K562 (cell line): ENCODE data around the gene NRG2. TPM values are rescaled to one million over a fixed set of nuclear protein-coding genes. Genes with fewer than 3 reads are reported as not detected.
A peak's percentile ranks its signal among the peaks of the same experiment; 100 is the strongest.

Source experiments
- ATF1 ChIP-seq, 2 experiments: fragments of 450-650 bp in 1 of 2; IDR thresholded peaks; 2 replicates each; pipeline ENCODE4 v1.6.1; 2016; ENCODE audit warnings: missing compliant biosample characterization in 1 of 2, missing genetic modification characterization in 1 of 2
- CXXC5 ChIP-seq: fragments of 250-450 bp; sonication (Bioruptor Pico); IDR thresholded peaks from 2 replicates; pipeline ENCODE4 v1.8.0; 2022; ENCODE audit warnings: inconsistent platforms, mild to moderate bottlenecking, moderate library complexity
- ERF ChIP-seq: fragments of 450-650 bp; formaldehyde crosslinking; IDR thresholded peaks from 2 replicates; pipeline ENCODE4 v1.4.0; 2020; ENCODE audit warnings: mild to moderate bottlenecking, mixed read lengths
- GABPA ChIP-seq: fragments of 200-800 bp; sonication (Bioruptor generic); conservative IDR thresholded peaks from 2 replicates; pipeline ENCODE4 v1.6.1; 2016; ENCODE audit warnings: low read depth, missing genetic modification characterization, missing compliant biosample characterization
- GATAD2A ChIP-seq: fragments of 450-650 bp; IDR thresholded peaks from 2 replicates; pipeline ENCODE4 v1.6.1; 2017
- MCM2 ChIP-seq: fragments of 450-650 bp; IDR thresholded peaks from 2 replicates; pipeline ENCODE4 v1.6.1; 2017; ENCODE audit warnings: low read depth, mild to moderate bottlenecking
- MCM7 ChIP-seq, 2 experiments: fragments of 450-650 bp; IDR thresholded peaks; 2 replicates each; pipeline ENCODE4 v1.6.1; 2016 to 2018
- MEF2A ChIP-seq: IDR thresholded peaks from 2 replicates; pipeline ENCODE4 v1.6.1; 2011; ENCODE audit warnings: low read depth, mild to moderate bottlenecking, low read length, moderate library complexity; ENCODE audit not compliant: control insufficient read depth
- NELFE ChIP-seq: IDR thresholded peaks from 2 replicates; pipeline ENCODE4 v1.6.1; 2011; ENCODE audit warnings: mild to moderate bottlenecking; ENCODE audit not compliant: insufficient read depth, insufficient read length
- NFE2 ChIP-seq: IDR thresholded peaks from 2 replicates; pipeline ENCODE4 v1.6.1; 2014; ENCODE audit warnings: antibody characterized with exemption, low read depth
- NFIX ChIP-seq: fragments of 250-450 bp; sonication (Bioruptor Pico); IDR thresholded peaks from 2 replicates; pipeline ENCODE4 v1.4.0; 2020; ENCODE audit warnings: low read depth, mild to moderate bottlenecking, moderate library complexity
- NRF1 ChIP-seq, 2 experiments: fragments of 450-650 bp; IDR thresholded peaks in 1 of 2; conservative IDR thresholded peaks in 1 of 2; 2 replicates each; pipeline ENCODE4 v1.6.1; 2014; ENCODE audit warnings: mild to moderate bottlenecking in 2 of 2
- POLR2AphosphoS2 ChIP-seq: IDR thresholded peaks from 2 replicates; pipeline ENCODE4 v1.6.1; 2012; ENCODE audit warnings: low read length, improper control_type of control experiment
- POLR3G ChIP-seq: IDR thresholded peaks from 2 replicates; pipeline ENCODE4 v1.6.1; 2011; ENCODE audit not compliant: insufficient read length, insufficient replicate concordance; ENCODE audit errors: extremely low read depth
- PRPF4 ChIP-seq: fragments of 200-400 bp; formaldehyde crosslinking; IDR thresholded peaks from one replicate; pipeline ENCODE4 v1.6.1; 2017; ENCODE audit warnings: low read length, low read depth, mild to moderate bottlenecking; ENCODE audit not compliant: insufficient read depth, poor library complexity, severe bottlenecking
- RBM34 ChIP-seq: fragments of 200-400 bp; formaldehyde crosslinking; IDR thresholded peaks from 2 replicates; pipeline ENCODE4 v1.6.1; 2018; ENCODE audit warnings: low read length, borderline replicate concordance; ENCODE audit not compliant: insufficient read depth
- SMARCB1 ChIP-seq: IDR thresholded peaks from 2 replicates; pipeline ENCODE4 v1.6.1; 2011; ENCODE audit warnings: improper control_type of control experiment, low read depth; ENCODE audit not compliant: insufficient read length
- SRSF9 ChIP-seq: fragments of 200-400 bp; formaldehyde crosslinking; IDR thresholded peaks from 2 replicates; pipeline ENCODE4 v1.6.1; 2017; ENCODE audit warnings: low read depth, low read length, borderline replicate concordance
- TEAD2 ChIP-seq: fragments of 450-650 bp; IDR thresholded peaks from 2 replicates; pipeline ENCODE4 v1.6.1; 2016; ENCODE audit warnings: missing genetic modification characterization, control low read depth, missing compliant biosample characterization
- ZNF12 ChIP-seq: sonication (generic); formaldehyde crosslinking; IDR thresholded peaks from 2 replicates; pipeline ENCODE4 v1.4.0; 2020; ENCODE audit warnings: mild to moderate bottlenecking, missing genetic modification reagents
- ZNF134 ChIP-seq: fragments of 250-450 bp; sonication (Bioruptor Pico); conservative IDR thresholded peaks from 2 replicates; pipeline ENCODE4 v1.4.0; 2020
- ZNF165 ChIP-seq: fragments of 250-450 bp; sonication (Bioruptor Pico); IDR thresholded peaks from 2 replicates; pipeline ENCODE4 v1.4.0; 2020; ENCODE audit warnings: borderline replicate concordance
- ZNF24 ChIP-seq: fragments of 450-650 bp; IDR thresholded peaks from 2 replicates; pipeline ENCODE4 v1.6.1; 2016
- ZNF316 ChIP-seq: fragments of 450-650 bp; IDR thresholded peaks from 2 replicates; pipeline ENCODE4 v1.6.1; 2016
- ZNF354B ChIP-seq: fragments of 250-450 bp; sonication (Bioruptor Pico); IDR thresholded peaks from 2 replicates; pipeline ENCODE4 v1.4.0; 2020
- ZNF717 ChIP-seq: fragments of 250-450 bp; sonication (Bioruptor Pico); IDR thresholded peaks from 2 replicates; pipeline ENCODE4 v1.5.0; 2021
- polyA plus RNA-seq, 8 experiments: library from polyadenylated mRNA; depleted of rRNA in 4 of 8; stranded (reverse) in 5 of 8; unstranded in 3 of 8; fragments of >200 nt; fragmentation: Nextera tagmentation in 2 of 8; fragmentation: Illumina TruSeq in 1 of 8; extraction: Ambion mirVana in 2 of 8; extraction: Trizol in 1 of 8; gene quantifications; 2 replicates each; pipeline versions ENCODE4 v1.2.1 to v1.2.3, GENCODE V29; 2011 to 2014; ENCODE audit warnings: inconsistent platforms in 1 of 8, missing spikeins in 1 of 8
- total RNA-seq, 7 experiments: library from RNA; depleted of rRNA in 6 of 7; stranded (reverse); fragments of >200 nt in 6 of 7; fragmentation: Illumina TruSeq in 2 of 7; extraction: Trizol in 2 of 7; gene quantifications; 2 replicates each; pipeline versions ENCODE4 v1.2.1 to v1.2.3, GENCODE V29; 2011 to 2021; ENCODE audit warnings: low replicate concordance in 1 of 7
- TF ChIP-seq, protein P1 (sequence below): sonication (generic); formaldehyde crosslinking; IDR thresholded peaks from 2 replicates; pipeline ENCODE4 v1.8.0; 2022; ENCODE audit warnings: mild to moderate bottlenecking, low read depth, missing genetic modification reagents
- TF ChIP-seq, protein P2 (sequence below): IDR thresholded peaks from 2 replicates; pipeline ENCODE4 v1.6.1; 2011; ENCODE audit warnings: borderline replicate concordance, low read depth, mild to moderate bottlenecking, moderate library complexity, low read length; ENCODE audit not compliant: insufficient read depth, poor library complexity, severe bottlenecking
- TF ChIP-seq, protein P3 (sequence below): IDR thresholded peaks from 2 replicates; pipeline ENCODE4 v1.6.1; 2016; ENCODE audit warnings: missing genetic modification characterization, missing compliant biosample characterization

Gene NRG2
- total and polyA plus RNA-seq, 9 of the 15 experiments (the other 6 are each of a cell fraction or from before 2014, with no cell fraction given): not detected

GRCh38 chr5:139985733-139986132 lies 57.4 kb downstream of the NRG2 start (continued):
- no peak; a peak in 1 of 4 replicates for TF ChIP-seq NRF1 (conservative IDR thresholded peaks at IDR 0.05 in 1 of 2, IDR thresholded peaks at IDR 0.05 in 1 of 2)
- no peak for TF ChIP-seq TEAD2
- TF ChIP-seq CXXC5 (CRISPR knock-in tag): no peak
- TF ChIP-seq POLR3G: no peak
- TF ChIP-seq PRPF4: no peak
- TF ChIP-seq ATF1 (CRISPR knock-in tag; IDR thresholded peaks at IDR 0.05): no peak
- TF ChIP-seq ATF1 (tag; IDR thresholded peaks at IDR 0.05): no peak
- TF ChIP-seq, protein P1, sequence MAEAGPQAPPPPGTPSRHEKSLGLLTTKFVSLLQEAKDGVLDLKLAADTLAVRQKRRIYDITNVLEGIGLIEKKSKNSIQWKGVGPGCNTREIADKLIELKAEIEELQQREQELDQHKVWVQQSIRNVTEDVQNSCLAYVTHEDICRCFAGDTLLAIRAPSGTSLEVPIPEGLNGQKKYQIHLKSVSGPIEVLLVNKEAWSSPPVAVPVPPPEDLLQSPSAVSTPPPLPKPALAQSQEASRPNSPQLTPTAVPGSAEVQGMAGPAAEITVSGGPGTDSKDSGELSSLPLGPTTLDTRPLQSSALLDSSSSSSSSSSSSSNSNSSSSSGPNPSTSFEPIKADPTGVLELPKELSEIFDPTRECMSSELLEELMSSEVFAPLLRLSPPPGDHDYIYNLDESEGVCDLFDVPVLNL: no peak
- no peak for TF ChIP-seq GATAD2A
- no peak for TF ChIP-seq RBM34
- no peak for TF ChIP-seq NELFE
- no peak for TF ChIP-seq ZNF134 (CRISPR knock-in tag)
- TF ChIP-seq ERF (CRISPR knock-in tag): no peak
- no peak for TF ChIP-seq SRSF9
- no peak for TF ChIP-seq MCM7 (IDR thresholded peaks at IDR 0.05)
- TF ChIP-seq ZNF354B (CRISPR knock-in tag): no peak
- TF ChIP-seq ZNF12 (CRISPR knock-in tag): peak; percentile 80
- TF ChIP-seq, protein P2, sequence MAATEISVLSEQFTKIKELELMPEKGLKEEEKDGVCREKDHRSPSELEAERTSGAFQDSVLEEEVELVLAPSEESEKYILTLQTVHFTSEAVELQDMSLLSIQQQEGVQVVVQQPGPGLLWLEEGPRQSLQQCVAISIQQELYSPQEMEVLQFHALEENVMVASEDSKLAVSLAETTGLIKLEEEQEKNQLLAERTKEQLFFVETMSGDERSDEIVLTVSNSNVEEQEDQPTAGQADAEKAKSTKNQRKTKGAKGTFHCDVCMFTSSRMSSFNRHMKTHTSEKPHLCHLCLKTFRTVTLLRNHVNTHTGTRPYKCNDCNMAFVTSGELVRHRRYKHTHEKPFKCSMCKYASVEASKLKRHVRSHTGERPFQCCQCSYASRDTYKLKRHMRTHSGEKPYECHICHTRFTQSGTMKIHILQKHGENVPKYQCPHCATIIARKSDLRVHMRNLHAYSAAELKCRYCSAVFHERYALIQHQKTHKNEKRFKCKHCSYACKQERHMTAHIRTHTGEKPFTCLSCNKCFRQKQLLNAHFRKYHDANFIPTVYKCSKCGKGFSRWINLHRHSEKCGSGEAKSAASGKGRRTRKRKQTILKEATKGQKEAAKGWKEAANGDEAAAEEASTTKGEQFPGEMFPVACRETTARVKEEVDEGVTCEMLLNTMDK: no peak
- TF ChIP-seq NFE2: peak; percentile 88
- no peak for TF ChIP-seq ZNF24
- TF ChIP-seq ZNF717 (CRISPR knock-in tag): no peak
- peak; percentile 84; the same call in 1 of the 2 replicates for TF ChIP-seq MEF2A
- TF ChIP-seq, protein P3, sequence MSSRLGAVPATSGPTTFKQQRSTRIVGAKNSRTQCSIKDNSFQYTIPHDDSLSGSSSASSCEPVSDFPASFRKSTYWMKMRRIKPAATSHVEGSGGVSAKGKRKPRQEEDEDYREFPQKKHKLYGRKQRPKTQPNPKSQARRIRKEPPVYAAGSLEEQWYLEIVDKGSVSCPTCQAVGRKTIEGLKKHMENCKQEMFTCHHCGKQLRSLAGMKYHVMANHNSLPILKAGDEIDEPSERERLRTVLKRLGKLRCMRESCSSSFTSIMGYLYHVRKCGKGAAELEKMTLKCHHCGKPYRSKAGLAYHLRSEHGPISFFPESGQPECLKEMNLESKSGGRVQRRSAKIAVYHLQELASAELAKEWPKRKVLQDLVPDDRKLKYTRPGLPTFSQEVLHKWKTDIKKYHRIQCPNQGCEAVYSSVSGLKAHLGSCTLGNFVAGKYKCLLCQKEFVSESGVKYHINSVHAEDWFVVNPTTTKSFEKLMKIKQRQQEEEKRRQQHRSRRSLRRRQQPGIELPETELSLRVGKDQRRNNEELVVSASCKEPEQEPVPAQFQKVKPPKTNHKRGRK (tag): no peak
- TF ChIP-seq NFIX (CRISPR knock-in tag): no peak
- no peak for TF ChIP-seq POLR2AphosphoS2
- no peak for TF ChIP-seq MCM2
- TF ChIP-seq GABPA: 0 out of 2 replicates have a peak, but pooled peaks have one; percentile 15
- TF ChIP-seq ZNF165 (CRISPR knock-in tag): no peak
- TF ChIP-seq ZNF316: no peak
- TF ChIP-seq SMARCB1: no peak
